GM19035 (cell line): Measurements from ENCODE around the gene PCED1B.
A peak's percentile ranks its signal among the peaks of the same experiment; 100 is the strongest.
"Not testable (repeated sequence)": the region's sequence is repeated elsewhere in the genome, so short reads cannot be mapped to it uniquely, and the experiment has no call there.

Source experiments
- ATAC-seq: cut with Tn5 transposase; IDR thresholded peaks from one replicate; pipeline ENCODE4 v1.9.1; 2021; ENCODE audit not compliant: unreplicated experiment

The PCED1B gene

DNA sequence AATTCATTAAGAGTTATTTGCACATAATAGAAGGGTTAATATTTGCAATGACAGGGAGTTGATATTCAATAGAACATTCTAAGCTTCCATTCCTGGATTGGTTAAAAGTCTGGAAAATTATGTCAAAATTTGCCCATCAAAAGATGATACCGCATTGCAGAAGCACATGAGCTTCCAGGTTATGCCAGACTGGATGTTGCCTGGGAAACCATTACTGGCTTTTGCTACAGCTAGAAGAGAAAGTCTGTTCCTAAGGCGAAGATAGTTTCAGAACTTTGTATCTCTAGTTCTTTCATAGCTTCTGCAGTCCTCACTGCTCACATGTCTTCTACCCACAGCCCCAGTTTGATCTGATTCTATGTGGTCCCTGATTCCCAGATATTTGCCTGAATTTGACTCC lies 122.8 kb downstream of the PCED1B start:
- ATAC-seq = no peak

DNA sequence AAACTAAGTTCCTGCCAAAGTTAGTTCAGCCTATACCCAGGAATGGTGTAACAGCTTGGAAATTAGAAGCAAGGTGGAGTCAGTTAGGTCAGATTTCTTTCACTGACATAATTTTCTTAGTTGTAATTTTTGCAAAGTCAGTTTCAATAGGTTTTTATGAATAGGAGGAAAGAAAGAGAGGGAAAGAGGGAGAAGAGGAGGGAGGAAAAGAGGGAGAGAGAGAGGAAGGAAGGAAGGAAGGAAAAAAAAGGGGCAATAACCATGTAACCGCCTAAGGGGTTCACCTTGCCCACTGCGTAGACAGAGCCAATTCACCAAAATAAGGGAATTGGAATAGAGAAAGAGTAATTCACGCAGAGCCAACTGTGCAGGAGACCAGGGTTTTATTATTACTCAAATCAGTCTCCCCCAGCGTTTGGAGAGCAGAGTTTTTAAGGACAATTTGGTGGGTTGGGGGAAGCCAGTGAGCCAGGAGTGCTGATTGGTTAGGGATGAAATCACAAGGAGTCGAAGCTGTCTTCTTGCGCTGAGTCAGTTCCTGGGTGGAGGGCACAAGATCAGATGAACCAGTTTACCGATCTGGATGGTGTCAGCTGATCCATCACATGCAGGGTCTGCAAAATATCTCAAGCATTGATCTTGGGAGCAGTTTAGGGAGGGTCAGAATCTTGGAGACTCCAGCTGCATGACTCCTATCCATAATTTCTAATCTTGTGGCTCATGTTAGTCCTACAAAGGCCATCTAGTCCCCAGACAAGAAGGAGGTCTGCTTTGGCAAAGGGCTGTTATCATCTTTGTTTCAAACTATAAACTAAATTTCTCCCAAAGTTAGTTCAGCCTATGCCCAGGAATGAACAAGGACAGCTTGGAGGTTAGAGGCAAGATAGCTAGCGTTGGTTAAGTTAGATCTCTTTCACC lies 126.4 kb downstream of the PCED1B start:
- no peak for ATAC-seq

DNA sequence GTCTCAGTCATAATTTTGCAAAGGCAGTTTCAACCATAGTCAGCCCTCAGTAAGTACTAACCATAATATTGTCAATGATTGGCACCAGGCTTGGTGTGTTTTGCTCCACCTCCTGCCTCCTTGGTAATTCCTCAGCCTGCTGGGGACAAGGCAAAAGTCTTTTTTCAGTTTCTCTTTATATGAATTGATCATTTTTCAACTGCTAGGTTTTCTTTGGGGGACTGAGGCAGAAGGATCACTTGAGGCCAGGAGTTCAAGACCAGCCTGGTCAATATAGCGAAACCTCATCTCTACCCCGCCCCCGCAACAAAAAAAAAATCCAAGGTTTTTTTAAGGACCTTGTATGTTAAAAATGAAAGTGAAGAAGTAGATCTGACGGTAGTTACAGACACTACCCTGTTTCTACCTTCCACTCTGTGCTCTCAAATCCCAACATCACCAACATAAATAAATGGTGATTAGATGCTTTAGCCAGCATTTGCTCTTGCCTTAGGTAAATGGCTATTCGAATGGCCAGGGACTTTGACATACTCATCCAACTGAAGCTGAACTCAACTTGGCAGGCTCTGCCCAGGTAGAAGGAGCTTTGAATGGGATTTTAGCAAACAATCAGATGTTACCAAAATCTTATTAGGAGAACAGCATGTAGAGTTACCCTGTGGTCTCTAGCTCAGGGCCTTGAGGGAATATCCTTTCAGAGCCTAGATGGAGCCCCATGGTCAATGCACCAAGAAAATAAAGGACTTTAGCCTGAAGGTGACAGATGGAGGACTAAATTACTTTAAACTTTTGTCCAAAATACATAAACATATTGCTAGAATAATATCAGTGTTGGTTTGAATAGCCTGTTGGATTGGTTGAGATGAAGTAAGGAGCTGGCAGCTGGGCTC lies 127.3 kb downstream of the PCED1B start:
- ATAC-seq = no peak

DNA sequence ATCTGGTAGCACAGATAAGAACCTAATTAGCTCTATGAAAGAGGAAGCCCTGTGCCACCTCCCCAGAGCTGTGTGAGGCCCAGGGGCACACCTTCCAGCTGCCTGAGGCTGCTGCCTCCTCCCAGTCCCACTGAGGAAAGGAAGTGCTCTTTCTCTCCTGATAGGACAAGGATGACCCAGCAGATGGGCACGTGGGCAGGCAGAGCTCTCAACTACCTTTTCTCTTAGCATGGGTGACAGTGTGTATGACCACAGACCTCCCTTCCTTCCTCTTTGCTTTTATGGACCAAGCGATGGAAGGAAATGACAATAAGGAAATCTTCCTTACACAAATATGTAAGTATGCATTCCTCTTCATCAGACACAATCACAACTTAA lies 127.9 kb downstream of the PCED1B start:
- peak; percentile 48 for ATAC-seq

DNA sequence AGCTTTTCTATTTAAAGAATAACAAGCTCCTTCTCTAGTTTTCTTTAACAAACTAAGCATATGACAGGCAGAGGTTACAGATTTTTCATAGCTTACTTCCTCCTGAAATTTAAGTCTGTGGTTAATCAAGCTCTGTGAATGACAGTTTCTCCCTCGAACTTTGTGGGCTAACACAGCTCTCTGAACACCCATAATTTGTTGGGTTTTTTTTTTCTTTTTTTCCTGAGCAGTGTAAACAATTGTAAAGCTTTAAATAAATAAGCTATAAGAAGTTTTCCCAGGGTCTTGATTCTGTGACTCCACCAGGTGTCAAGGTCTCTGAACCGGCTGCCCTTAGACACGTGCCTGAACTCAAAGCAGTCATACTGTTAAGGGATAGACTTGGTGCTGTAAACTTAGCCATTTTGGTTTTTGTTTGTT lies 128.4 kb downstream of the PCED1B start:
- peak; percentile 79 for ATAC-seq

DNA sequence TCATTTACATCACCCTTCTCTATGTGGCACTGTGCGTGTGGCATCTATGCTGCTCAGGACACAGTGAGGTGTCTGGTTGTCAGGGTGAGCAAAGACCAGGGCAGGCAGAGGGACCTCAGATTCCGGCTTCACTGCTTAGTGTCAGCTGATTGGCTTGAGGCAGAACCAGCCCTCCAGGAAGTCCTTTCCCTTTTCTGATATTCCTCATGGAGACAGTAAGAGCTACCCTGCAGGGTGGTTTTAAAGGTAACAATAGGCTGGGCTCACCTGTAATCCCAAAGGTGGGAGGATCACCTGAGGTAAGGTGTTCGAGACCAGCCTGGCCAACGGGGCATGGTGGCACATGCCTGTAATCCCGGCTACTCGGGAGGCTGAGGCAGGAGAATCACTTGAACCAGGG lies 129.6 kb downstream of the PCED1B start:
- no peak for ATAC-seq

DNA sequence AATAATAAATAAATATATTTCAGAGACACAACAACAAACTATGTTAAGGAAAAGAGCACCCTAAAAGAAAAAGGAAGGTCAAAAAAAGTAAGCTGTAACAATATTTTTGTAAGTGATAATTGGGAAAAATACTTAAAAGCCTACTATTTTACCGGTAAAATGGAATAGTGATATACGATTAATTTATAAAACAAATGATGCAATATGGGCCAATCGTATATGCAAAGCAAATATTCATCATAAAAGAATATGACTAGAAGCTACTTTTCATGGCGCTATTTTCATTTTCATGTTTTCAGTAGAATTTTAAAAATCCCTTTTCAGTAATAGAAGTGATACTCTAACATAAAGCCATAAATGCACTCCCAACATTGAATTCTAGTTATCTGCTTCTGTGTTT lies 131.4 kb downstream of the PCED1B start:
- ATAC-seq = no peak

DNA sequence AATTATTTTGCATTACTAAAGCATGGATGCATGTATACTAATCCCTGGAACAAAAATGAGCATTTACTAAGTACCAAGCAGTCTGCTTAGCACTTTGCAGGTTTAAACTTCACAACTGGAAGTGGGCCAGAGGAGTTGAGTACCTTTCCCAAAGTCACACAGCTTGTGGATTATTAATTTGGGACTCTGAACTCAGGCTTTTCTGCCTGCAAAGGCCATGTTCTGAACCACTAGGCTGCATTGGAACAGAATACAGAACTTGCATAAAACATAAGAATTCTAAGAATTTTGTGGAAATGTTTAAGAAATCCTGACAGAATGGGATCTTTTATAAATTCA lies 133.2 kb downstream of the PCED1B start:
- no peak for ATAC-seq

DNA sequence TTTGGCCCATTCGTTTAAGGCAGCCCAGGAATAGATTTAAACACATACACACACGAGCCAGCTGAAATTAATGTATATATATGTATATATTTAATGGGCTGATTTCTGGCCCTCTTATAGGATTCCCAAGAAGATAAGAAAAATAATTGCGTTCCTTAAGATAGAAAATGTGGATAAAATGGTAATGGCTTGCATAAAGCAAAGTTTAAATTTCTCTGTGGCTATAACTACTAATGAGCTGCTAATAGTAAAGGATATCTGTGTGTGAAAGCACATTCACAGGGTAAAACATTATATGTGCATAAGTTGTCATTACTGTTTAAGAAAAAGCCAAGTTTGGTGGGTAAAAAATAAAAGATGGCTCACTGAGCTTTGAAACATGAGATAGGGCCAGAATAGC lies 134.0 kb downstream of the PCED1B start:
- no peak for ATAC-seq

DNA sequence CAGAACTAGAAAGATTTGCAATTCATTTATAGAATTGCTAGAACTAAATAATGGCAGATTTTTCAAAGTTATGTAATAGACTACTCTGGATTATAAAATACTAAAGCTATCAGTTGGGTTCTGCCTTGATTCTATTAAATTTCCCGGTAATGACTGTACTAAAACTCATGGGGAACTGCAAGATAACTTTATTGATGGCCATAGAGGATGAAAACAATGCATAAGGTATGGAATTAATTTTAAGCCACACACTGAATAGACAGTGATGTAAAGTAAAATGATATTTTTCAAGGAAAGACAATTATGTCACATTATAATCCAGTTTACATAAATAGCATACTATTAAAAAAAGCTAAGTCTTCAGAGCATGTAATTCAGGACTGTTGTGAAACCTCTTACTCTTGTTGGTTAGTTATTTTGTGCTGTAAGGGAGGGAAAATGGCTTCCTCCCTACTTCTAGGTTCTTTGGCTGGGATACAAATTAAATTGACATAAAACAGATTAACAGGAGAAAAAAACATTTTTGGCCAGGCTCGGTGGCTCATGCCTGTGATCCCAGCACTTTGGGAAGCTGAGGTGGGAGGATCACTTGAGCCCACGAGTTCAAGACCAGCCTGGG lies 134.7 kb downstream of the PCED1B start:
- no peak for ATAC-seq

DNA sequence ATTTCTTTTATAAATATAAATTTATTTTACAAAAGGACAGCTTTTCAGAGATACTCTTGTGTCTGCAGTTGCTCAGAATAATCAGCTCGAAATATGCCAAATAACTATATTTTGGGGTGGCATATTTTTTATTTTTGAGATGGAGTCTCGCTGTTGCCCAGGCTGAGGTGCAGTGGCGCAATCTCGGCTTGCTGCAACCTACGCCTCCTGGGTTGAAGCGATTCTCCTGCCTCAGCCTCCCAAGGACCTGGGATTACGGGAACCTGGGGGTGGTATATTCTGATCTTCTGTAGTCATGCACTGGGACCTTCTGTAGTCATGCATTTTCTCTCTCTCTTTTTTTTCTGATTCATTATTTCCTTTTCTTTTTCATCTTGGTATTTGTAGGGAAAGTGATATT lies 135.3 kb downstream of the PCED1B start:
- ATAC-seq = no peak

DNA sequence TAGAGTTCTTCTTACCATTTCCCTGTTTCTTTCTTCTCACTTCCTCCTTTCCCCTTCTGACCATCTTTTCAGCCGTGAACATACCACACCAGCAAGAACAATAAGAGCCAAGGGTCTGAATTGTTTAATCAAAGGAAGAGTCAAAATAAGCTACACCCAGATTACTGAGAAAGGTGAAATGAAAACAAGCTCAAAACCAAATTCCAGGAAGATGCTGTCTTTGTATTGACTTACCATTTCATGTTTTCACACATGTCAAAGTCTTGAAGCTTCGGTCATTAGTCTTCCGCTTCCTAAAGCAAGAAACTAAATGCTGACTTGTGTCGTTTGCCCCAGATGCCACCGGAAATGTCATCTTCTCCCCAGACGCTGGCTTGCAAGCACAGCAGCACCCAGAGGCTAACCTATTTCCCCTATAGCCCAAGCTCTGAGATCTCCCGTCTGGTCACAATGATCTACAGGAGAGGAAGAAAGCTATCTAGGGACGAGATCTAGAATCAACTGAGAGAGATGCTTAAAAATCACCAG lies 136.8 kb downstream of the PCED1B start:
- peak; percentile 71 for ATAC-seq

DNA sequence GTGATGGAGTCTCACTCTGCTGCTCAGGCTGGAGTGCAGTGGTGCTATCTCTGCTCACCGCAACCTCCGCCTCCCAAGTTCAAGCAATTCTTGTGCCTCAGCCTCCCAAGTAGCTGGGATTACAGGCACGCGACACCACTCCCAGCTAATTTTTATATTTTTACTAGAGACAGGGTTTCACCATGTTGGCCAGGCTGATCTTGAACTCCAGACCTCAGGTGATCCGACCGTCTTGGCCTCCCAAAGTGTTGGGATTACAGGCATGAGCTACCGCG lies 138.1 kb downstream of the PCED1B start:
- ATAC-seq = not testable (repeated sequence)

DNA sequence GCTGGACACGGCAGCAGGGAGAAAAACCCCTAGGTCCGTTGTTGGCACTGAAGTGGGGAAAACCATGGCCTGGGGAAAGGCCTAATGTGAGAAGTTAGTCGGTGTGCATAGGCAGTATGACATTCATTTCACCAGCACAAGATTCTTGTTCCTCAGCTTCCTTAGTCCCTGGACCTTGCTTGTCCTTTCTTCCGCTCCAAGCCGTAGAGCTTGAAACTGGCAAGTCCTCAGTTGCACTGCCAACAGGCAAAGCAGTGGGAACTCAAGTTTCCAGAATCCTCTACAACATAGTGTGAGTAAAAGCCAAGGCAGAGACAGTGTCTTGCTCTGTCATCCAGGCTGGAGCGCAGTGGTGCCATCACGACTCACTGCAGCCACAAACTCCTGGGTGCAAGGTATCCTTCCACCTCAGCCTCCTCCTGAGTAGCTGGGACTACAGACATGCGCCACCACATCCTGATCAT lies 138.8 kb downstream of the PCED1B start:
- peak; percentile 37 for ATAC-seq

DNA sequence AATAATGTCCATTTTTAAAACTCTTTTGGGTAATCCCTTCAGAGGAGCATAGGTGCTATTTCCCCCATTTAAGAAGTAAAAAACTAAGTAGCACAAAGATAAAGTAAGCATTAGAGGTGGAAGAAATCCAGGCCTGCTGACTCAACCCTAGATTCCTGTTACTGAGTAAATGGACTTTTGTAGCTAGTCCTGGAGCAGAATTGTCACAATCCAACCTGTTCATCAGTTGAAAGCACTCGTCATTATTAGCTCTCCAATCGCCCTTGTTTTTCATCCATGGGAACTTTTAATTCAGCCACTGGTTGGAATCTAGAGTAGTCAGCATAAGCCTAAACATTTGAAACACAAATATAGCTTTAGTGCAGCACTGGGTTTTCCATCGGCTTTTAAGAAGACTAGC lies 139.8 kb downstream of the PCED1B start:
- ATAC-seq = no peak

DNA sequence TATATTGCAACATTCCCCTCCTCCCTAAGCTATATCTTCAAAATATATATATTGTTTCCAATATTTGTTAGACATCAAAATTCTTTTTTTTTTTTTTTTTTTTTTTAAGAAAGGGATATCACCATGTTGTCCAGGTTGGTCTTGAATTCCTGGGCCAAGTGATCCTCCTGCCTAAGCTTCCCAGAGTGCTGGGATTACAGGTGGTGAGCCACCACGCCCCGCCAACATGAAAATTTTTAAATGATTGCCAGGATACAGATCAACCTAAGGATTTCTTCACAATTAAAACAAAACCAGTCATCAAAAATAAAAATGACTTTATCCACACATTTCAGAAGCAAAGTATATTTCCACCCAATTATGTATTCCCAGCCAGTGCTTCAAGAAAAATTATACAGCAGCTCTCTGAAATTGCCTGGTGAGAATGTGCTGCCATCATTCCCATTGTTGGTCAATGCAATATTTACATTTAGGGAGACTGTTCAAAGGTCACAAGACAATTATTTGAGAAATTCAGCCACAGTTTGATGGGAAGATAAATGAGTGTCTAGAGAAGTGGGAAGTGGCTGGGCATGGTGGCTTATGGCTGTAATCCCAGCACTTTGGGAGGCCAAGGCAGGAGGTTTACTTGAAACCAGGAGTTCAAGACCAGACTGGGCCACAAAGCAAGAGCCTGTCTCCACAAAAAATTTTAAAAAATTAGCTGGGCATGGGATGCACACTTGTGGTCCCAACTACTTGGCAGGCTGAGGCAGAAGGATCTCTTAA lies 142.0 kb downstream of the PCED1B start:
- no peak for ATAC-seq

DNA sequence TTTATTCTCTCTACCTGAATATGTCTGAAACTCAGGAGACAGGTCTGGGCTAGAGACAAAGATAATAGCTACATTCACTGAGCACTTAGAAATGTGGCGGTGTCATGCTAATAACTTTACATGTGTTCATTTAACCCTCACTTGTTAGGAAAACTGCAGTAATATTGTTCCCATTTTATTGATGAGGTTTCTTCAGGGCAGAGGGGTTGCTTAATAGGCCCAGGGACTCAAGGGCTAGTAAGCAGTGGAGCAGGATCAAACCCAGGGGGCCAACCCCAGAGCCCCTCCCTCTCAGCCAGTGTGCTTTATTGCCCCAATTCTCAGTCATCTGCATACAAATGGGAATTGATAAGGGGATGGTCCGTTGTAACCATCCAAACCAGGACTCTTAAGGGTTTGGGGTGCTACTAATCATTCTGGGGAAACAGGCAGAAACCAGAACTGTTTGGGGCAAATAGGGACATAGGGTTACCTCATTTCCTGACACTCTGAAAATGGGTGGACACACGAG lies 143.2 kb downstream of the PCED1B start:
- ATAC-seq = no peak

DNA sequence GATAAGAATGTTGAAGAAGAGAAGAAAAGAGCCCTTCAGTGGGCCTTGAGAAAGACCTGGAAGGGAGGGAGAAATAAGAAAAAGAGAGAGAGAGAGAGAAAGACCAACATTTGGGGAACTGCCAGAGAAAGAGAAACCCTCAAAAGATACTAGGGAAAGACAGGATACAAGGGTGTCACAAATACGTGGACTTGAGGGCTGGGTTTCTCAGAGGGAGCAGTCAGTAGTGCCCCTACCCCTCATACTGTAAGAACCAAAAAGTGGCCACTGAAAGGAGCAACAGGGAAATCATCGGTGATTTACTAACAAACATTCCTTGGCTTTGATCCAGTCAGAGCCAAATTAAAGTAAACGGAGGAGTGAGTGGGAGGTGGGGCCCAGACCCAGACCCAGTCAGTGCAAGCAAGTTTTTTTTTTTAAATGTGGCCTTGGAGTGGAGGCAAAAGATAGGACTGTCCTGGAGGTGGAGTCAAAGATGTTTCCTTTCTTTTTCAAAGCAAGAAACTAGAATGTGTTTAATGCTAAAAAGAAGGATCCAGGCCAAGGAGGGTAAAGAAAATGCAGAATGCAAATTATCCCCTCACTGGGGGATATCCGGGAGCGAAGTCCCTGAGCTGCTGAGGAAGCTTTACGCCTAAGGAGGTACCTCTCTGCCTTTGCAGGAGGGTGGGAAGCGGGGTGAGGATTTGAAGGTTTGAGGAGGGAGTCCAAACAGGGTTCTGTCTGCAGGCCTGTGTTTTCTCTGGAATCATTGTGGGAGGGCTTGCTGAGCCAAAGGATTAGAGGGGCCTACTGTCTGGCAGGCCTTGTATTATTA lies 143.8 kb downstream of the PCED1B start:
- no peak for ATAC-seq

DNA sequence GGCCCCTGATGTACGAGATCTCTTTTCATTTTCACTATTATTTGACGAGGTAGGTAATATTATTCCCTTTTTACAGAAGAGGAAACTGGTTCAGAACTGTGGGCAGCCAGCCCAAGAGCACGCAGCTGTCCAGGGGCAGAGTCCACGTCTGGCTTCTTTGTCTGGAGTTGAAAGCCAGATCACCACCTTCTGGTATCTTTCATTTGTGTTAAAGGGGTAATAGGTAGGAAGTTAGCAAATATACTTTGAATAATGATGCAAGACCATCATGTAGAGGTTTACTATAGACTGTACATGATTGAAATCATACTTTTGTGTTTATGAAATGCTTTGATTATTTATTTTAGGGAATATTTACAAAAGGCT lies 144.4 kb downstream of the PCED1B start:
- ATAC-seq = no peak
